Measurements from ENCODE around the gene CDC42SE2. TPM values are rescaled to one million over a fixed set of nuclear protein-coding genes. Genes with fewer than 3 reads are reported as not detected.
"Not testable (repeated sequence)": the region's sequence is repeated elsewhere in the genome, so short reads cannot be mapped to it uniquely, and the experiment has no call there.

The CDC42SE2 gene
- total RNA-seq, 1 donor from 2014 or later, result 24.1 TPM

DNA sequence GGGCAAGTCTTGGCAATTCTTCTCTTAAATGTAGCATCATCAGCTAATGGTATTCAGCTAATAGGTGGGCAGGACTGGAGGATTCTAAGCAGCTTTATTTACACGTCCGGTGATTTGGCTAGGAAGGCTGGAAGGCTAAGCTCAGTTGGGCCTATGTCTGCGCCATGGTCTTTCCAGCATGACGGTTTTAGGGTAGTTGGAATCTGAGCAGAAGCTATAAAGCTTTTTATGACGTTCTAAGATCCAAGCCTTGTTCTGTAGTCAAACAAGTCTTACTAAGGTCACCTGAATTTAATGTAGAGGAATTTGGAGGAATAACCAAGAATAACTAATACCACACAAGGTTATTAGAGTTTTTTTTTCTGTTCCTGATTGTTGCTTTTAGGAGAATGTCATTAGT, 66.2 kb downstream of the CDC42SE2 start:
- H3K79me2 ChIP-seq (ENCODE audit: insufficient read depth, low read length), result peaks cover 40% of the 10 kb centered on the region
- Mint-ChIP-seq H3K4me1 (ENCODE audit: low read depth, unreplicated experiment) (peaks cover 17% of the 10 kb centered on the region), H3K27ac (ENCODE audit: unreplicated experiment) (no peak overlapping the region), H3K36me3 (ENCODE audit: low read depth, unreplicated experiment) (peaks cover 2% of the 10 kb centered on the region), H3K4me3 (ENCODE audit: unreplicated experiment) (no peak overlapping the region), H3K9me3 (ENCODE audit: unreplicated experiment) (peaks cover 4% of the 10 kb centered on the region), H3K27me3 (ENCODE audit: low read depth, unreplicated experiment) (no peaks in the 10 kb centered on the region)
- no peaks in the 10 kb centered on the region for H3K27me3 ChIP-seq (ENCODE audit: insufficient read depth, low read length)
- no peak for FAIRE-seq
- H3K36me3 ChIP-seq (ENCODE audit: insufficient read depth, low read length), result no peaks in the 10 kb centered on the region
- TF ChIP-seq, protein P1, sequence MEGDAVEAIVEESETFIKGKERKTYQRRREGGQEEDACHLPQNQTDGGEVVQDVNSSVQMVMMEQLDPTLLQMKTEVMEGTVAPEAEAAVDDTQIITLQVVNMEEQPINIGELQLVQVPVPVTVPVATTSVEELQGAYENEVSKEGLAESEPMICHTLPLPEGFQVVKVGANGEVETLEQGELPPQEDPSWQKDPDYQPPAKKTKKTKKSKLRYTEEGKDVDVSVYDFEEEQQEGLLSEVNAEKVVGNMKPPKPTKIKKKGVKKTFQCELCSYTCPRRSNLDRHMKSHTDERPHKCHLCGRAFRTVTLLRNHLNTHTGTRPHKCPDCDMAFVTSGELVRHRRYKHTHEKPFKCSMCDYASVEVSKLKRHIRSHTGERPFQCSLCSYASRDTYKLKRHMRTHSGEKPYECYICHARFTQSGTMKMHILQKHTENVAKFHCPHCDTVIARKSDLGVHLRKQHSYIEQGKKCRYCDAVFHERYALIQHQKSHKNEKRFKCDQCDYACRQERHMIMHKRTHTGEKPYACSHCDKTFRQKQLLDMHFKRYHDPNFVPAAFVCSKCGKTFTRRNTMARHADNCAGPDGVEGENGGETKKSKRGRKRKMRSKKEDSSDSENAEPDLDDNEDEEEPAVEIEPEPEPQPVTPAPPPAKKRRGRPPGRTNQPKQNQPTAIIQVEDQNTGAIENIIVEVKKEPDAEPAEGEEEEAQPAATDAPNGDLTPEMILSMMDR (IDR thresholded peaks at IDR 0.05; ENCODE audit: insufficient read depth, low read depth, low read length), result no peak
- TF ChIP-seq EZH2 (IDR thresholded peaks at IDR 0.05; ENCODE audit: insufficient read depth, low read length), result no peak
- H3K4me3 ChIP-seq (ENCODE audit: insufficient read depth, low read depth, low read length), result no peak overlapping the region
- no peak overlapping the region for H3K4me2 ChIP-seq (ENCODE audit: low read length)
- DNase-seq (ENCODE audit: low read depth), result no peak
- no peak overlapping the region for H3K9ac ChIP-seq (ENCODE audit: low read length)
- H3K9me3 ChIP-seq (ENCODE audit: insufficient read depth, low read depth, low read length), result no peaks in the 10 kb centered on the region
- no peak overlapping the region for H2AFZ ChIP-seq (ENCODE audit: low read depth, low read length)
- peaks cover 5% of the 10 kb centered on the region for H3K4me1 ChIP-seq (ENCODE audit: insufficient read depth, low read length)
- H3K27ac ChIP-seq (ENCODE audit: low read depth, low read length), result no peak overlapping the region
- H4K20me1 ChIP-seq (ENCODE audit: insufficient read depth, low read length), result peaks cover 38% of the 10 kb centered on the region

DNA sequence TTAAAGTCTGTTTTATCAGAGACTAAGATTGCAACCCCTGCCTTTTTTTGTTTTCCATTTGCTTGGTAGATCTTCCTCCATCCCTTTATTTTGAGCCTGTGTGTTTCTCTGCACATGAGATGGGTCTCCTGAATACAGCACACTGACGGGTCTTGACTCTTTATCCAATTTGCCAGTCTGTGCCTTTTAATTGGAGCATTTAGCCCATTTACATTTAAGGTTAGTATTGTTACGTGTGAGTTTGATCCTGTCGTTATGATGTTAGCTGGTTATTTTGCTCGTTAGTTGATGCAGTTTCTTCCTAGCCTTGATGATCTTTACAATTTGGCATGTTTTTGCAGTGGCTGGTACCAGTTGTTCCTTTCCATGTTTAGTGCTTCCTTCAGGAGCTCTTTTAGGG, 71.9 kb downstream of the CDC42SE2 start:
- not testable (repeated sequence) for H3K4me3 ChIP-seq (ENCODE audit: insufficient read depth, low read depth, low read length); H3K4me1 ChIP-seq (ENCODE audit: insufficient read depth, low read length); H3K9me3 ChIP-seq (ENCODE audit: insufficient read depth, low read depth, low read length); H3K27me3 ChIP-seq (ENCODE audit: insufficient read depth, low read length); H3K27ac Mint-ChIP-seq (ENCODE audit: unreplicated experiment); H3K4me3 Mint-ChIP-seq (ENCODE audit: unreplicated experiment); FAIRE-seq; H3K4me1 Mint-ChIP-seq (ENCODE audit: low read depth, unreplicated experiment); DNase-seq (ENCODE audit: low read depth); H4K20me1 ChIP-seq (ENCODE audit: insufficient read depth, low read length); H2AFZ ChIP-seq (ENCODE audit: low read depth, low read length); H3K27ac ChIP-seq (ENCODE audit: low read depth, low read length); H3K36me3 ChIP-seq (ENCODE audit: insufficient read depth, low read length); H3K4me2 ChIP-seq (ENCODE audit: low read length); H3K9ac ChIP-seq (ENCODE audit: low read length); H3K27me3 Mint-ChIP-seq (ENCODE audit: low read depth, unreplicated experiment)
- H3K36me3 Mint-ChIP-seq (ENCODE audit: low read depth, unreplicated experiment), result peaks cover 32% of the 10 kb centered on the region
- H3K79me2 ChIP-seq (ENCODE audit: insufficient read depth, low read length), result peaks cover 24% of the 10 kb centered on the region
- H3K9me3 Mint-ChIP-seq (ENCODE audit: unreplicated experiment), result peaks cover 31% of the 10 kb centered on the region

DNA sequence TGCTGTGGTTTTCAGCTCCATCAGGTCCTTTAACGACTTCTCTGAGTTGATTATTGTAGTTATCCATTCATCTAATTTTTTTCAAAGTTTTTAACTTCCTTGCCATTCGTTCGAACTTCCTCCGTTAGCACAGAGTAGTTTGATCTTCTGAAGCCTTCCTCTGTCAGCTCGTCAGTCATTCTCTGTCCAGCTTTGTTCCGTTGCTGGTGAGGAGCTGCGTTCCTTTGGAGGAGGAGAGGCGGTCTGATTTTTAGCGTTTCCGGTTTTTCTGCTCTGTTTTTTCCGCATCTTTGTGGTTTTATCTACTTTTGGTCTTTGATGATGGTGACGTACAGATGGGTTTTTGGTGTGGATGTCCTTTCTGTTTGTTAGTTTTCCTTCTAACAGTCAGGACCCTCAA, 72.9 kb downstream of the CDC42SE2 start:
- peaks cover 32% of the 10 kb centered on the region for H3K36me3 Mint-ChIP-seq (ENCODE audit: low read depth, unreplicated experiment)
- not testable (repeated sequence) for H3K4me1 Mint-ChIP-seq (ENCODE audit: low read depth, unreplicated experiment); H3K9me3 ChIP-seq (ENCODE audit: insufficient read depth, low read depth, low read length); H3K4me3 Mint-ChIP-seq (ENCODE audit: unreplicated experiment); H3K27me3 ChIP-seq (ENCODE audit: insufficient read depth, low read length); H3K4me3 ChIP-seq (ENCODE audit: insufficient read depth, low read depth, low read length); H3K27ac Mint-ChIP-seq (ENCODE audit: unreplicated experiment); FAIRE-seq; DNase-seq (ENCODE audit: low read depth); H3K4me1 ChIP-seq (ENCODE audit: insufficient read depth, low read length); H3K36me3 ChIP-seq (ENCODE audit: insufficient read depth, low read length); H3K4me2 ChIP-seq (ENCODE audit: low read length); H3K27ac ChIP-seq (ENCODE audit: low read depth, low read length); H3K27me3 Mint-ChIP-seq (ENCODE audit: low read depth, unreplicated experiment); H3K9ac ChIP-seq (ENCODE audit: low read length); H2AFZ ChIP-seq (ENCODE audit: low read depth, low read length); H4K20me1 ChIP-seq (ENCODE audit: insufficient read depth, low read length)
- peaks cover 31% of the 10 kb centered on the region for H3K9me3 Mint-ChIP-seq (ENCODE audit: unreplicated experiment)
- H3K79me2 ChIP-seq (ENCODE audit: insufficient read depth, low read length), result peaks cover 17% of the 10 kb centered on the region

DNA sequence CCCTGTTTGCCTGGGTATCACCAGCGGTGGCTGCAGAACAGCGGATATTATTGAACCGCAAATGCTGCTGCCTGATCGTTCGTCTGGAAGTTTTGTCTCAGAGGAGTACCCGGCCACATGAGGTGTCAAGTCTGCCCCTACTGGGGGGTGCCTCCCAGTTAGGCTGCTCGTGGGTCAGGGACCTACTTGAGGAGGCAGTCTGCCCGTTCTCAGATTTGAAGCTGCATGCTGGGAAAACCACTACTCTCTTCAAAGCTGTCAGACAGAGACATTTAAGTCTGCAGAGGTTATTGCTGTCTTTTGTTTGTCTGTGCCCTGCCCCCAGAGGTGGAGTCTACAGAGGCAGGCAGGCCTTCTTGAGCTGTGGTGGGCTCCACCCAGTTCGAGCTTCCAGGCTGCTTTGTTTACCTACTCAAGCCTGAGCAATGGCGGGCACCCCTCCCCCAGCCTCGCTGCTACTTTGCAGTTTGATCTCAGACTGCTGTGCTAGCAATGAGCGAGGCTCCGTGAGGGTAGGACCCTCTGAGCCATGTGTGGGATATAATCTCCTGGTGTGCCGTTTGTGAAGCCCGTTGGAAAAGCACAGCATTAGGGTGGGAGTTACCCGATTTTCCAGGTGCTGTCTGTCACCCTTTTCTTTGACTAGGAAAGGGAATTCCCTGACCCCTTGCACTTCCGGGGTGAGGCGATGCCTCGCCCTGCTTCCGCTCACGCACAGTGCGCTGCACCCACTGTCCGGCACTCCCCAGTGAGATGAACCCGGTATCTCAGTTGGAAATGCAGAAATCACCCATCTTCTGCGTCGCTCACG, 73.6 kb downstream of the CDC42SE2 start:
- not testable (repeated sequence) for H3K4me1 Mint-ChIP-seq (ENCODE audit: low read depth, unreplicated experiment); H3K27me3 ChIP-seq (ENCODE audit: insufficient read depth, low read length); H3K4me2 ChIP-seq (ENCODE audit: low read length); H3K4me3 ChIP-seq (ENCODE audit: insufficient read depth, low read depth, low read length); H3K27ac Mint-ChIP-seq (ENCODE audit: unreplicated experiment); FAIRE-seq; H3K27me3 Mint-ChIP-seq (ENCODE audit: low read depth, unreplicated experiment); H3K4me3 Mint-ChIP-seq (ENCODE audit: unreplicated experiment); H3K27ac ChIP-seq (ENCODE audit: low read depth, low read length); H3K9ac ChIP-seq (ENCODE audit: low read length); H4K20me1 ChIP-seq (ENCODE audit: insufficient read depth, low read length); DNase-seq (ENCODE audit: low read depth); H3K4me1 ChIP-seq (ENCODE audit: insufficient read depth, low read length); H2AFZ ChIP-seq (ENCODE audit: low read depth, low read length); H3K36me3 ChIP-seq (ENCODE audit: insufficient read depth, low read length); H3K9me3 ChIP-seq (ENCODE audit: insufficient read depth, low read depth, low read length)
- H3K9me3 Mint-ChIP-seq (ENCODE audit: unreplicated experiment), result peaks cover 31% of the 10 kb centered on the region
- H3K36me3 Mint-ChIP-seq (ENCODE audit: low read depth, unreplicated experiment), result peaks cover 32% of the 10 kb centered on the region
- peaks cover 17% of the 10 kb centered on the region for H3K79me2 ChIP-seq (ENCODE audit: insufficient read depth, low read length)
